HUDEP-2 (cell line): ENCODE data around the gene NCOA1.
A peak's percentile ranks its signal among the peaks of the same experiment; 100 is the strongest.
"Not testable (repeated sequence)": the region's sequence is repeated elsewhere in the genome, so short reads cannot be mapped to it uniquely, and the experiment has no call there.

Experiments
- DNase-seq, 76 experiments: peaks; one replicate each; lab custom pipeline; 2025; ENCODE audit not compliant: unreplicated experiment in 76 of 76; lab: John Stamatoyannopoulos, UW

Gene NCOA1

DNA sequence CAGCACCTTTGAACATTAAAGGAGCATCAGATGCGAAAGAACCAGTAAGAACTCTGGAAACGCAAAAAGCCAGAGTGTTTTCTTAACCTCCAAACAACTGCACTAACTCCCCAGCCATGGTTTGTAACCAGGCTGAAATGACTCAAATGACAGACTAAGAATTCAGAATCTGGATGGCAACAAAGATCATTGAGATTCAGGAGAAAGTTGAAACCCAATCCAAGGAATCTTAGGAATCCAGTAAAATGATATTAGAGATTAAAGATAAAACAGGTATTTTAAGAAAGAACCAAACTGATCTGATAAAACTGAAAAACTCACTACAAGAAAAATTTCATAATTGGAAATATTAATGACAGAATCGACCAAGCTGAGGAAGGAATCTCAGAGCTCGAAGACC lies 185.4 kb downstream of the NCOA1 start:
- DNase-seq = no peak

DNA sequence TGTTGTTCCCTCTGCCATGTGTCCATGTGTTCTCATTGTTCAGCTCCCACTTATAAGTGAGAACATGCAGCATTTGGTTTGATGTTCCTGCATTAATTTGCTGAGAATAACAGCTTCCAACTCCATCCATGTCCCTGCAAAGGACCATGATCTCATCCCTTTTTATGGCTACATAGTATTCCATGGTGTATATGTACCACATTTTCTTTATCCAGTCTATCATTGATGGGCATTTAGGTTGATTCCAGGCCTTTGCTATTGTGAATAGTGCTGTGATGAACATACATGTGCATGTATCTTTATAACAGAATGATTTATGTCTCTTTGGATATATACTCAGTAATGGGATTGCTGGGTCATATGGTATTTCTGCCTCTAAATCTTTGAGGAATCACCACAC lies 187.0 kb downstream of the NCOA1 start:
- DNase-seq = not testable (repeated sequence)

- DNase-seq = no peak
Measured at GRCh38 chr2:24680196-24680595, 189.1 kb downstream of the NCOA1 start.

DNA sequence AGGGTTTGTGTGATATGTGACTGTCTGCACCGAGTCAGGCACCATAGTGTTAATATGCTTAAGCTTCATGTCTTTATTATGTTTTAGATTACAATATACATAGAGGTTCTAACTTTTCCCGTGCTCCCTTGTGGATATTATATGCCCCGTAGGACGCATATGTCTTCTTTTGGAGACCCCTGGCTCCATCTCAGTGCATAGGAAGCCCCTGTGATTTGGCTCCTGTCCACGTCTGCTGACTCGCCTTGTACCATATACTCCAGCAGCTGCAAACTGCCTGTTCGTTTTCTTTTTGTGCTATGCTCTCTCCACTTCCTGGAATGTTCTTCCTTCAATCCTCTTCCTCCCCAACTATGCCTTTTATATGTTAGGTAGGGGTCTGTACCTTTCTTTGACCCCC lies 191.2 kb downstream of the NCOA1 start:
- DNase-seq = no peak

DNA sequence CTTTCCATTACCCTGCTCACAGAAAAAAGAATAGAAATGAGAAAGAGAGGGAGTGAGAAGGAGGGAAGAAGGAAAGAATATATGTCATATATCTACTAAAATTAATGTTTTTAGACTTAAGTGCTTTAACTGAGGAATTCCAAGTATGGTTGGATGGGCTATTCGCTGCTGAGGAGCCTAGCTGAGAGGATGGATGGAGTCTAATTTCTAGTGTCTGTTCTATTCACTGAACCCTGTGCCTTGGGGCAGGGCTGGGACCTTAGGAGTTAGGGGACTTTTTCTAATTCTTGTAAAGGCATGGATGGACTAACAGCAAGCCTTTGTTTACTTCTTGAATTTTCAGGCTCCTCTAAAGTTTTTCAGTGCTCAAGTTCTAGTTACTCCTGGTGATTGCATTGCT lies 192.4 kb downstream of the NCOA1 start:
- no peak for DNase-seq

DNA sequence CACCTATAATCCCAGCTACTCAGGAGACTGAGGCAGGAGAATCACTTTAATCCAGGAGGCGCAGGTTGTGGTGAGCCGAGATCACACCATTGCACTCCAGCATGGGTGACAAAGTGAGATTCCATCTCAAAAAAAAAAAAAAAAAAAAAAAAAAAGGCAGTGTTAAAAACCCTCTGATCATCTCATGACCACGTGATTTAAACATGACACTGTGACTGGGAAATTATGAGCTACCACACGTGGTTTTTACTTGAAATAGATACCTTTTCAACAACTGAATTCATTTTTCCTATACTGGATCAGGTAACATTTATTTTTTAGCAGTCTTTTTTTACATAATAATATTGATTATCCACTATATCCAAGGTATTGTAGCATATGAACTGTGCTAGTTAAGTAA lies 199.5 kb downstream of the NCOA1 start:
- DNase-seq = no peak

- DNase-seq = no peak
Measured at GRCh38 chr2:24691806-24692205, 200.8 kb downstream of the NCOA1 start.

GRCh38 chr2:24697792-24698191 lies 206.7 kb downstream of the NCOA1 start:
- DNase-seq = no peak

DNA sequence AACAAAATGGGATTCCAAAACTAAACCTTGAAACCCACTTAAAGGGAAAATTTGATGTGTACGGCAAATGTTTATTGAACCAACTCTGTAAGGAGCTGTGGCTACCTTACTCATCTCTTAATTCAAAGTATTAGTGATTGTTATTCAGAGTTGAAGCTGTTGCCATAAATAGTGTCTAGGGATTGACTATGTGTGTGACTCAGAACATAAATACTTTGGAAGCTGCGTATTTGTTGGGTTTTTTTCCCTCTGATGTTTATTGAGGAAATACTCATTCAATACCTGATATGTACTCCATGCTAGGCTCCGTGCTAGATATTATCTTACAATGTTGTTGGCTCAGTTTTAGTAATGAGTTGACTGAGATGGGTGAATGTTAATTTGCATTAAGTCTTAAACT lies 211.7 kb downstream of the NCOA1 start:
- DNase-seq = no peak

DNA sequence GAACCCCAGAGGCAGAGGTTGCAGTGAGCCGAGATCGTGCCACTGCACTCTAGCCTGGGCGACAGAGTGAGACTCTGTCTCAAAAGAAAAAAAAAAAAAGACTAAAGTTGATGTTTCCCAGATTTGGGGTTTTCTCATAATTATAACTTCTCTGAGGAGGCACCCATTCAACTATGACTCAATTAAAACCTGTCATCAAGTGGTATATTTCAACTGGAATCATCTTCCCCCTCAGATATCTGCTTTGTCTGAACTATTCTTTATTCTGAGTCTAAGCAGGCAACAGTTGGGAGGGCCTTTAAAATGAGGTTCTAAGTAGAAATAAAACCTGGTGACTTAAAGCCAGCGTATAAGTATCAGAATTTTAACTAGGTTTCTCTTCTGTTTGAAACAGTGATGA lies 213.6 kb downstream of the NCOA1 start:
- DNase-seq = no peak

DNA sequence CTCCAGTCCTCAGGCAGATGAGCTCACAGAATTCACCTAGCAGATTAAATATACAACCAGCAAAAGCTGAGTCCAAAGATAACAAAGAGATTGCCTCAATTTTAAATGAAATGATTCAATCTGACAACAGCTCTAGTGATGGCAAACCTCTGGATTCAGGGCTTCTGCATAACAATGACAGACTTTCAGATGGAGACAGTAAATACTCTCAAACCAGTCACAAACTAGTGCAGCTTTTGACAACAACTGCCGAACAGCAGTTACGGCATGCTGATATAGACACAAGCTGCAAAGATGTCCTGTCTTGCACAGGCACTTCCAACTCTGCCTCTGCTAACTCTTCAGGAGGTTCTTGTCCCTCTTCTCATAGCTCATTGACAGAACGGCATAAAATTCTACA lies 216.1 kb downstream of the NCOA1 start:
- no peak for DNase-seq

DNA sequence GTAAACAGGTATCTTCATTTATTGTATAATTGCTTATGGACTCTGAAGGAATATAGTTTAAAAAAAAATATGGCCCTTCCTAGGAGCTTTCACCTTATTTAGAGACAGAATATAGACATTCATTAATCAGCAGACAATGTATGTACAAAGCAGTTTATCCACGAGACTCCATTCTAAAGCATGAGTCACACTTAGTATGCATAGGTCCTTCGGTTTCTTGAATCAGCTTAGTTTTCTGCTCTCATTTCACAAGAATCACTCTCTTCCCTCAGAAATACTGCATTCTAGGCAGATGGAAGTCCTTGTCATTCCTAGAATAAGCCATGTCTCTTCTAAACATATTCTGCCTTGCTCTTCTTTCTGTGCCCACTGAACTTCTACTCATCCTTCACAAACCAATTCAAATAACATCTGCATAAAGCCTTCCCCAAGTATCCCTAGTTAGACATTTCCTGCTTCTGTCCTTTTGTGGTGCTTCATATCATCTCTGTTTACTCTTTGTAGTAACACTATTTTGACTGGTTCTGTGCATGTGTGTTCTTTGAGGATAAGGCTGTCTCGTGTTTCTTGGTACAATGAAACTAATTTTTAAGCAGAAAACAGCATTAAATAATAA lies 217.6 kb downstream of the NCOA1 start:
- no peak for DNase-seq

DNA sequence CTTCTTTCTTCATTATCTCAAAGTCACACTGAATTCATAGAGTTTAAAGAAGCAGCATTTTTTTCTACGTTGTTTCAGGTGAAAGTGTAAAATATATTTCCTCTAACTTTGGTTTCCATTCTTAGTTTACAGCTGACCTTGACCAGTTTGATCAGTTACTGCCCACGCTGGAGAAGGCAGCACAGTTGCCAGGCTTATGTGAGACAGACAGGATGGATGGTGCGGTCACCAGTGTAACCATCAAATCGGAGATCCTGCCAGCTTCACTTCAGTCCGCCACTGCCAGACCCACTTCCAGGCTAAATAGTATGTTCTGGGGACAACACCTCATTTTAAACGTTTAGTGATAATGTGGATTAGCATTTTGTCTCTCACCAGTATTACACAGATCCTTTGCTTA lies 219.8 kb downstream of the NCOA1 start:
- no peak for DNase-seq

GRCh38 chr2:24711865-24712264 lies 220.8 kb downstream of the NCOA1 start:
- no peak for DNase-seq

DNA sequence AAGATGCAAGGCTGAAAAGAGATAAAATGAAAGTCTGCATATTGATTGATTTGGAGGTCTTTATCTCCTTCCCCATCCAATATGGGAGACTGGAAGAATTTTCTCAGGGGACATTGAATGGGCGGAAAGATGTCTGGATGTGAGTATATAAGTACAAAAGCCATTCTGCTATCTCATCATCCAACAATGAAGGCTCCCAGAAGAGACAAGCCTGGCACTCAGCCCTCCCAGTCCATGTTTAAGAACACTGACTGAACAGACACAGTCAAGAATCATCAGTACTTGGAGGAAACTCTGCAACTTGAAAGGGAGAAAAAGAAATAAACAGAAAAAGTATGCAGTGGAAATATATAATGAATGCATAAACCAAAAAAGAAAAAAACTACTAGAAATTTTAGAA lies 221.2 kb downstream of the NCOA1 start:
- DNase-seq = no peak

DNA sequence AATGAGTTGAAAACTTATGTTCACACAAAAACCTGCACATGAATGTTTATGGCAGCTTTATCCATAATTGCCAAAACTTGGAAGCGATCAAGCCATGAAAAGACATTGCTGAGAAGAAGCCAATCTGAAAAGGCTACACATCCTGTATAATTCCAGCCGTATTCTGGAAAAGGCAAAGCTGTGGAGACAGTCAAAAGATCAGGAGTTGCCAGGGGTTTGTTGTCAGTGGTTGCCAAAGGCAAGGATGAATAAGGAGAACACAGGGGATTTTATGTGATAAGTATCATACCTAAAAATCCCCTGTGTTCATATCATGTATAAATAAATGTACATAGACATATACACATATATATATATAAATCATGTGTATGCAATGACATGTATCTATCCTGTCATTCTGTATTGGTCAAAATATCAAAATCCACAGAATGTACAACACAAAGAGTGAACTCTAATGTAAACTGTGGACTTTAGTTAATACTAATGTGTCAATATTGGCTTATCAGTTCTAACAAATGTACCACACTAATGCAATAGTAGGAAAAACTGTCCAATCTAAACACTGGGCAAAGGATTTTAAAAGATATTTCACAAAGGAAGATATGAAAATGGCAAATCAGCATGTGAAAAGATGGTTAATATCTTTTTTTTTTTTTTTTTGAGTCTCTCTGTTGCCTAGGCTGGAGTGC lies 226.4 kb downstream of the NCOA1 start:
- DNase-seq = no peak

GRCh38 chr2:24720310-24720709 lies 229.3 kb downstream of the NCOA1 start:
- no peak for DNase-seq

DNA sequence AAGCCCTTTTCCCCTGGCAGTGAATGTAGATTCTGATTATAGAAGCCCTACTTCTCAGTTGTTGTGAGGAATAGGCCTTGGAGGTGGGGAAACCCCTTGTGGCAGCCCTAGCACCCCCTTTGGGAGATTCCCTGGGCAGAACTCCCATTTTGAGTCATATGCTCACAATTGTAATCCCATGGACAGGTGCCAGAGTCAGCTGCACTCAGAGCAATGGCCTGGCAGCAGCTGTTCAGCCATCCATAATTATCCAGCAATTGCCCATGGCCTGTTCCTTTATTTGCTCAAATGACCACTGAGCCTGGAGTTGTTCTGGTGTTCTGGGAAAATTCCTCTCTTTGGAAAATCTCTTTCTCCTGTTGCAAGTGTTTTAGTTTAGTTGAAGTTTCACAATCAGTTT lies 230.4 kb downstream of the NCOA1 start:
- peak in 2 of 76 experiments; percentile 0 to 6 for DNase-seq

- no peak for DNase-seq
Measured at GRCh38 chr2:24722141-24722790, 231.2 kb downstream of the NCOA1 start.

- DNase-seq = peak in 5 of 76 experiments; percentile 4 to 11 (median 6)
Measured at GRCh38 chr2:24723191-24723590, 232.1 kb downstream of the NCOA1 start.

DNA sequence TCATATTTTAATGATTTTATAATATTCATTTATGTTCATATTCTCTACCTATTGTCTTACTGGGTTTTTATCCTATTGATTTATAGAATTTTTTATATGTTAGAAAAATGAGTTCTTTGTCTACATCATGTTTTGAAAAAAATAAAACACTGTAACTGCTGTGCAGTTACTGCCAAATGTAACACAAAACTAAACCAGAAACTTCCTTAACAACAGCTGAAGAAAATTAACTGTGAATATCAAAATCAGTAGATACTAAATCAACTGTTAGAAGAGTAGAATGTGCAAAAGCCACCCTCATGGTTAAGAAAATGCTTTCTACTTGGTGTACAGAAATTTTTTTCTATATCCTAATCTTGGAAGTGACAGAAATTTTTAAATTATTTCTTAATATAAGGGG lies 232.6 kb downstream of the NCOA1 start:
- DNase-seq = no peak

DNA sequence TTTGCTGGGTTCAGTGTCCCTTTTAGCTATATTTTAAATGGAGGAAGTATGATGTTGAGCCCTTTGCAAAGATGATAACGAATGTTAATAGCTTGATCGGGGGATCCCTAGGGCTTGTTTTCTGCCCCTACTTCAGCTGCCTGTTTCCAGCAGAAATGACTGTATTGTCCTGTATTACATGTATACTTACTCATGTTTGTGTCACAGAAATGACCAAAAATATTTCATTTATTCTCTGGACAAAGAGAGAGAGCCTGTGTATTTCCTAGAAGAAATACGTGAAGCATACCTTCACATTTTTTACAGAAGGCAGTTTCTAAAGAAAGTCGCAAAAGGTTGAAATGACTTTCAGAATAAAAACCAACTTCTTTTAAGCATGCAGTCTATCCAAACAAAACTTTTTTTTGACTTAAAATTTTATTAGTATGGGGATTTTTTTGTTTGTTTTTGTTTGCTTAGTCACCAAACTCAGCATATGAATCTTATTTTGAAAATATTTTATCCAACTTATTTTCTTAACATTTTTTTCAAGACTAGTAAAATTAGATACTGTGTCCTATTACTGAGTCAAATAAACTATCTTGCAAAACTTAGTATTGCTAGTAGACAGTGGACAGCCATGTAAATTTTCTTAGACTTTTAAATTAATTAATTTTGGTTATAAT lies 233.2 kb downstream of the NCOA1 start:
- no peak for DNase-seq
